GM20431 (cell line): ENCODE results near the gene SMAD4.

ENCODE experiments used
- in situ Hi-C: fragments of 300-500 bp; cut with MseI, MboI; formaldehyde crosslinking; loops from one replicate; pipeline ENCODE4 v1.15.0; 2020; ENCODE audit warnings: low sequenced_read_pairs; ENCODE audit not compliant: unreplicated experiment

The SMAD4 gene

GRCh38 chr18:51133580-51134160 lies 103.7 kb downstream of the SMAD4 start:
- in situ Hi-C loops, result no loop called here
